ENCODE measurements around the gene SIAH1. TPM values are rescaled to one million over a fixed set of nuclear protein-coding genes. Genes with fewer than 3 reads are reported as not detected.

SIAH1 gene
- total and polyA plus RNA-seq, 8 donors = 6.0 to 13.2 (median 9.5) TPM

DNA sequence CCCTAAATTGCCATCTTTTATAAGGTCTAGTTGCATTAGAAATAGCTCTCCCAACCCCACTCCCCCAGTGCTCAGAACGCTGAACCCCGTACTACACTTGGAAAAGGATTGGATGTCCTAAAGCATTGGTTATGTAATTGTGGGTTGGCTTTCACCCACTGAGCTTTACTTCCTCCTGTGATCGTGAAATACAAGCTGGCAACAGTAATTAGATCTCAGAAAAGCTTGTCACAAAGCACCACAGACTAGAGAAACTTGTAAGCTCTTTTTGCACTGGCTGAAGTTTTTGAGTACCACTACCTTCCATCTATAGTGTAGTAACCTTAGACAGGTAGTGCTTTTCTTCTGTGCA is 54.4 kb downstream of the SIAH1 start:
- TF ChIP-seq, protein P1, sequence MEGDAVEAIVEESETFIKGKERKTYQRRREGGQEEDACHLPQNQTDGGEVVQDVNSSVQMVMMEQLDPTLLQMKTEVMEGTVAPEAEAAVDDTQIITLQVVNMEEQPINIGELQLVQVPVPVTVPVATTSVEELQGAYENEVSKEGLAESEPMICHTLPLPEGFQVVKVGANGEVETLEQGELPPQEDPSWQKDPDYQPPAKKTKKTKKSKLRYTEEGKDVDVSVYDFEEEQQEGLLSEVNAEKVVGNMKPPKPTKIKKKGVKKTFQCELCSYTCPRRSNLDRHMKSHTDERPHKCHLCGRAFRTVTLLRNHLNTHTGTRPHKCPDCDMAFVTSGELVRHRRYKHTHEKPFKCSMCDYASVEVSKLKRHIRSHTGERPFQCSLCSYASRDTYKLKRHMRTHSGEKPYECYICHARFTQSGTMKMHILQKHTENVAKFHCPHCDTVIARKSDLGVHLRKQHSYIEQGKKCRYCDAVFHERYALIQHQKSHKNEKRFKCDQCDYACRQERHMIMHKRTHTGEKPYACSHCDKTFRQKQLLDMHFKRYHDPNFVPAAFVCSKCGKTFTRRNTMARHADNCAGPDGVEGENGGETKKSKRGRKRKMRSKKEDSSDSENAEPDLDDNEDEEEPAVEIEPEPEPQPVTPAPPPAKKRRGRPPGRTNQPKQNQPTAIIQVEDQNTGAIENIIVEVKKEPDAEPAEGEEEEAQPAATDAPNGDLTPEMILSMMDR (IDR thresholded peaks at IDR 0.05) = no peak
- no peaks in the 10 kb centered on the region for H3K9me3 ChIP-seq
- H3K4me3 ChIP-seq = no peak overlapping the region
- H3K36me3 ChIP-seq = peaks cover 0 to 16% (median 10%) of the 10 kb centered on the region in 3 donors
- intact Hi-C loops (cut with DNase I) = no loop called here
- ATAC-seq (peak in 3 of 4 donors; percentile 50 to 62 (median 58)), DNase-seq (no peak), FAIRE-seq (no peak)
- no peaks in the 10 kb centered on the region for H3K4me1 ChIP-seq
- 44 to 54% methylated on average over 3 of the region's 3 CpGs for WGBS, 2 donors
- no peak overlapping the region for H3K27ac ChIP-seq
- H3K27me3 ChIP-seq = no peaks in the 10 kb centered on the region

DNA sequence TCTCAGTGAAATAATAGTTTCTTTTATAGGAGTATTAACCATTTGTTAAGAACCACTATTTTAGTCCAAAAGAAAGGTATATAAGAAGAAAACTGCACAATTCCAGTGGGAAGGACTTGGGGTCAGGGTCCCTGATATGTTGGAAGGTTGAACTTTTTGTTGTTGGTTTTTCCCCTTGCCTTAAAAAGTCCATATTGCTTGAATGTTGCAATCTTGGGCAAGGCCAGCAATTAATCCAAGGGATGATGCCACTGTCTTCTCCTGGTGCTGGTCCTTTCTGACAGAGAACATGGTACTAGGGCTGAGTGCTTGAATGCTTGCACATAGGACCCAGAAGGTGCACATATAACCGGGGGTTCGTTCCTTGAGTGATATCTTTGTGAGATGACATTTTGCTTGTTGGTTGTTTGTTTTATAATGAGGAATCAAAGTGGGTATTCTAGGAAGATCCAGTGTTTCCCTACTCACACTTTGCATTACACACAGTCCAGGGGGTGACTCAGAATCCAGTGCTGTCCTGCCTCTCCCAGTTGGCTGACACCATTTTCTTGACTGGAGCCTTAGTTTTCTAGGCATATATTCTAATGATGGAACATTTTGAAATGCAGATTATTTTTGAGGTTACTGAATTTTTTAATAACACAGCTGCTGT is 54.9 kb downstream of the SIAH1 start:
- FAIRE-seq (no peak), DNase-seq (no peak), ATAC-seq (peak in 2 of 4 donors; percentile 20 to 30)
- Histone ChIP-seq H3K4me1 (no peaks in the 10 kb centered on the region), H3K9me3 (no peaks in the 10 kb centered on the region), H3K27me3 (no peaks in the 10 kb centered on the region), H3K4me3 (no peak overlapping the region), H3K27ac (no peak overlapping the region), H3K36me3 (peaks cover 0 to 11% (median 10%) of the 10 kb centered on the region in 3 donors)
- intact Hi-C loops (cut with DNase I) = no loop called here
- 91 to 98% methylated on average over 2 of the region's 2 CpGs for WGBS, 2 donors
- TF ChIP-seq, protein P1 (IDR thresholded peaks at IDR 0.05) = no peak

DNA sequence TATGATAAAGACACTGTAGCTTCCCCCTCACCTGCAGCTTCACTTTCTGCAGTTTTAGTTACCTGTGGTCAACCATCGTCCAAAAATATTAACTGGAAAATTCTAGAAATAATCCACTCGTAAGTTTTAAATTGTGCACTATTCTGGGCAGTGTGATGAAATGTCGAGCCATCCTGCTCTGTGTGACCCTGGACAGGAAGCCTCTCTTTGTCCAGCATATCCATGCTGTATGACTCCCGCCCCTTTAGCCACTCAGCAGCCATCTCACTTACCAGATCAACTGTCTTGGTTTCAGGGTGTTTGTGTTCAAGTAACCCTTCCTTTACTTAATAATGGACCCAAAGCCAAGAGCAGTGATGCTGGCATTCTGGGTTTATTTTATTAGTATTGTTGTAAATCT is 56.1 kb downstream of the SIAH1 start:
- FAIRE-seq = no peak
- 93 to 95% methylated on average over 4 of the region's 4 CpGs for WGBS, 2 donors
- Histone ChIP-seq H3K9me3 (no peaks in the 10 kb centered on the region), H3K27ac (no peak overlapping the region), H3K4me3 (no peak overlapping the region), H3K27me3 (no peaks in the 10 kb centered on the region), H3K4me1 (no peaks in the 10 kb centered on the region), H3K36me3 (peaks cover 0 to under 1% (median 0%) of the 10 kb centered on the region in 3 donors)
- ATAC-seq = no peak
- intact Hi-C loops (cut with DNase I) = no loop called here
- DNase-seq = no peak
- TF ChIP-seq, protein P1 (IDR thresholded peaks at IDR 0.05) = no peak

DNA sequence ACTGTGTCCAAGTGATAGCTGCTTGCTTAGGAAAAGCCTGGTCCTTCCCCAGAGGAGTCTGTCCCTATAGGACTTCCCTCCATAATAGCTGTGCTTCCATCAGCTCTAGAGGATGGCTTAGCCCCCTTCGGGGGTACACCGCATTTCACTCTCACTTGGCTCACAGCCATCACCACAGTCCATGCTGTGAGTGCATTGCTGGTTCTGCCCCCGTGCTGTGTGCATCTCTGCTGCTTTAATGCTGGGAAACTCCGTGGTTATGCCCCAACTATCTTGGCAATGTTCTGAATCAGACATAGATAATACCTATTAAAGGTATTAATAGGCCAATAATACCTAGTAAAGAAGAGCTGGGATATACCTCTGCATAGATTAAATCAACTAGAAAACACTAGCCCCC is 58.3 kb downstream of the SIAH1 start:
- TF ChIP-seq, protein P1 (IDR thresholded peaks at IDR 0.05) = no peak
- H3K9me3 ChIP-seq = no peaks in the 10 kb centered on the region
- 87 to 89% methylated on average over 4 of the region's 4 CpGs for WGBS, 2 donors
- intact Hi-C loops (cut with DNase I) = no loop called here
- H3K27me3 ChIP-seq = no peaks in the 10 kb centered on the region
- H3K36me3 ChIP-seq = peaks cover 0 to 5% (median 0%) of the 10 kb centered on the region in 3 donors
- FAIRE-seq (no peak), ATAC-seq (no peak), DNase-seq (no peak)
- H3K4me3 ChIP-seq = no peak overlapping the region
- H3K4me1 ChIP-seq = no peaks in the 10 kb centered on the region
- no peak overlapping the region for H3K27ac ChIP-seq

Measured in pancreas (tissue), 10 donors.